SK-N-SH treated with all-trans-retinoic acid at 6 μM for 48 hours (cell line): Measurements from ENCODE around the gene AMIGO1.

Source experiments
- ATAC-seq: fragments of 200-7000 bp; cut with Tn5 transposase; 3 replicates; pipeline ENCODE4 v1.9.1; 2020; ENCODE audit warnings: mild to moderate bottlenecking, moderate library complexity
- BACH2 ChIP-seq: fragments of 250-450 bp; sonication (Bioruptor Pico); IDR thresholded peaks from 2 replicates; pipeline ENCODE4 v1.9.0; 2021; ENCODE audit warnings: mild to moderate bottlenecking, borderline replicate concordance
- CREB5 ChIP-seq: fragments of 250-450 bp; sonication (Bioruptor Pico); IDR thresholded peaks from 2 replicates; pipeline ENCODE4 v1.5.1; 2020; ENCODE audit warnings: low read depth, mild to moderate bottlenecking, moderate library complexity
- CSDC2 ChIP-seq: fragments of 250-450 bp; sonication (Bioruptor Pico); IDR thresholded peaks from 2 replicates; pipeline ENCODE4 v1.5.0; 2020; ENCODE audit warnings: mild to moderate bottlenecking, moderate library complexity
- CSRNP3 ChIP-seq: fragments of 250-450 bp; sonication (Bioruptor Pico); IDR thresholded peaks from 2 replicates; pipeline ENCODE4 v1.5.1; 2021; ENCODE audit warnings: mild to moderate bottlenecking, moderate library complexity
- ESRRG ChIP-seq: fragments of 250-450 bp; sonication (Bioruptor Pico); IDR thresholded peaks from 2 replicates; pipeline ENCODE4 v1.6.1; 2021; ENCODE audit warnings: mild to moderate bottlenecking
- GLIS3 ChIP-seq: fragments of 250-450 bp; sonication (Bioruptor Pico); IDR thresholded peaks from 2 replicates; pipeline ENCODE4 v1.5.0; 2020; ENCODE audit warnings: mild to moderate bottlenecking, moderate library complexity
- ISL1 ChIP-seq: fragments of 250-450 bp; sonication (Bioruptor Pico); IDR thresholded peaks from 2 replicates; pipeline ENCODE4 v2.1.2; 2022; ENCODE audit warnings: mild to moderate bottlenecking, moderate library complexity
- OSR1 ChIP-seq: fragments of 250-450 bp; sonication (Bioruptor Pico); IDR thresholded peaks from 2 replicates; pipeline ENCODE4 v1.8.0; 2022; ENCODE audit warnings: moderate library complexity, mild to moderate bottlenecking, inconsistent platforms
- PATZ1 ChIP-seq: fragments of 250-450 bp; sonication (Bioruptor Pico); IDR thresholded peaks from 2 replicates; pipeline ENCODE4 v1.8.0; 2020; ENCODE audit warnings: mild to moderate bottlenecking, moderate library complexity, borderline replicate concordance
- POU6F1 ChIP-seq: fragments of 250-450 bp; sonication (Bioruptor Pico); IDR thresholded peaks from 2 replicates; pipeline ENCODE4 v1.8.0; 2021; ENCODE audit warnings: low read depth, mild to moderate bottlenecking, moderate library complexity, borderline replicate concordance
- PPARA ChIP-seq: fragments of 250-450 bp; sonication (Bioruptor Pico); IDR thresholded peaks from 2 replicates; pipeline ENCODE4 v1.5.0; 2020; ENCODE audit warnings: mild to moderate bottlenecking, borderline replicate concordance
- RARB ChIP-seq: fragments of 250-450 bp; sonication (Bioruptor Pico); IDR thresholded peaks from 2 replicates; pipeline ENCODE4 v1.8.0; 2021; ENCODE audit warnings: mild to moderate bottlenecking, moderate library complexity
- SNAI2 ChIP-seq: fragments of 250-450 bp; sonication (Bioruptor Pico); IDR thresholded peaks from 2 replicates; pipeline ENCODE4 v1.5.0; 2020; ENCODE audit warnings: mild to moderate bottlenecking, moderate library complexity
- TCF4 ChIP-seq: fragments of 250-450 bp; sonication (Bioruptor Pico); IDR thresholded peaks from 2 replicates; pipeline ENCODE4 v1.8.0; 2021; ENCODE audit warnings: mild to moderate bottlenecking, moderate library complexity, borderline replicate concordance
- TSHZ2 ChIP-seq: fragments of 250-450 bp; sonication (Bioruptor Pico); IDR thresholded peaks from 2 replicates; pipeline ENCODE4 v1.5.0; 2020; ENCODE audit warnings: mild to moderate bottlenecking, moderate library complexity
- ZC3H10 ChIP-seq: fragments of 250-450 bp; sonication (Bioruptor Pico); IDR thresholded peaks from 2 replicates; pipeline ENCODE4 v1.5.1; 2021; ENCODE audit warnings: mild to moderate bottlenecking, moderate library complexity
- ZFP3 ChIP-seq: fragments of 250-450 bp; sonication (Bioruptor Pico); IDR thresholded peaks from 2 replicates; pipeline ENCODE4 v1.5.0; 2020; ENCODE audit warnings: mild to moderate bottlenecking, moderate library complexity
- ZNF565 ChIP-seq: fragments of 450-650 bp; formaldehyde crosslinking; conservative IDR thresholded peaks from 2 replicates; pipeline ENCODE4 v1.5.0; 2020; ENCODE audit warnings: low read depth, mild to moderate bottlenecking, moderate library complexity
- ZNF8 ChIP-seq: fragments of 450-650 bp; formaldehyde crosslinking; IDR thresholded peaks from 2 replicates; pipeline ENCODE4 v1.5.0; 2020; ENCODE audit warnings: mild to moderate bottlenecking, moderate library complexity

Gene AMIGO1

GRCh38 chr1:109537450-109538178 lies 28.1 kb upstream of the AMIGO1 start:
- no peak for ATAC-seq
- TF ChIP-seq CREB5 (no peak), GLIS3 (CRISPR knock-in tag) (no peak), ZNF565 (no peak), ZNF8 (CRISPR knock-in tag) (no peak), BACH2 (CRISPR knock-in tag) (no peak), ZC3H10 (CRISPR knock-in tag) (no peak), ZFP3 (CRISPR knock-in tag) (no peak)

- no peak for TF ChIP-seq GLIS3 (CRISPR knock-in tag)
- ATAC-seq = no peak
Measured at GRCh38 chr1:109535971-109536491, 26.5 kb upstream of the AMIGO1 start.

GRCh38 chr1:109535481-109535880 lies 26.0 kb upstream of the AMIGO1 start:
- no peak for ATAC-seq
- TF ChIP-seq TCF4 (CRISPR knock-in tag) (no peak), CSRNP3 (CRISPR knock-in tag) (no peak), ZNF8 (CRISPR knock-in tag) (no peak), ZNF565 (no peak), ISL1 (CRISPR knock-in tag) (no peak), PATZ1 (no peak), SNAI2 (CRISPR knock-in tag) (no peak), ZFP3 (CRISPR knock-in tag) (no peak), POU6F1 (CRISPR knock-in tag) (no peak)
- TF ChIP-seq, all 23 proteins: peak for 0

- ATAC-seq = no peak
- TF ChIP-seq SNAI2 (CRISPR knock-in tag) (no peak), TCF4 (CRISPR knock-in tag) (no peak), TSHZ2 (no peak), PPARA (CRISPR knock-in tag) (no peak), PATZ1 (no peak), RARB (CRISPR knock-in tag) (no peak), CSDC2 (no peak), ZFP3 (CRISPR knock-in tag) (no peak), GLIS3 (CRISPR knock-in tag) (no peak), ZNF8 (CRISPR knock-in tag) (no peak), OSR1 (CRISPR knock-in tag) (no peak), BACH2 (CRISPR knock-in tag) (no peak), ESRRG (CRISPR knock-in tag) (no peak), ZNF565 (no peak)
Measured at GRCh38 chr1:109534307-109534858, 24.9 kb upstream of the AMIGO1 start.
